KMS-11 (cell line): Measurements from ENCODE around the gene GYG2.
"Not testable (repeated sequence)": the region's sequence is repeated elsewhere in the genome, so short reads cannot be mapped to it uniquely, and the experiment has no call there.

ENCODE experiments used
- H2AFZ ChIP-seq: fragments of 200-600 bp; sonication (generic); 2 replicates; pipeline ENCODE4 v1.6.1; 2016; ENCODE audit warnings: antibody characterized with exemption, mixed run types, low read depth
- H3K27ac ChIP-seq: fragments of 200-600 bp; sonication (generic); 2 replicates; pipeline ENCODE4 v1.6.1; 2016; ENCODE audit warnings: mild to moderate bottlenecking, mixed run types
- H3K27me3 ChIP-seq: fragments of 200-600 bp; sonication (generic); 2 replicates; pipeline ENCODE4 v1.6.1; 2017; ENCODE audit warnings: mild to moderate bottlenecking, low read depth, mixed run types, moderate library complexity; ENCODE audit not compliant: insufficient read depth
- H3K36me3 ChIP-seq: fragments of 200-600 bp; sonication (generic); 2 replicates; pipeline ENCODE4 v1.6.1; 2017; ENCODE audit warnings: mild to moderate bottlenecking, mixed run types; ENCODE audit not compliant: insufficient read depth
- H3K4me1 ChIP-seq: fragments of 200-600 bp; sonication (generic); 2 replicates; pipeline ENCODE4 v1.6.1; 2016; ENCODE audit warnings: mild to moderate bottlenecking, low read depth, mixed run types; ENCODE audit not compliant: poor library complexity, severe bottlenecking
- H3K4me2 ChIP-seq: fragments of 200-600 bp; sonication (generic); 2 replicates; pipeline ENCODE4 v1.7.0; 2016; ENCODE audit warnings: mild to moderate bottlenecking, mixed run types
- H3K4me3 ChIP-seq: fragments of 200-600 bp; sonication (generic); IDR thresholded peaks from 2 replicates; pipeline ENCODE4 v1.6.1; 2017; ENCODE audit warnings: low read depth, low read length, mixed read lengths; ENCODE audit not compliant: insufficient read depth
- H3K79me2 ChIP-seq: fragments of 200-600 bp; sonication (generic); 2 replicates; pipeline ENCODE4 v1.6.1; 2016; ENCODE audit warnings: low read depth, mixed run types; ENCODE audit not compliant: insufficient read depth
- H3K9ac ChIP-seq: fragments of 200-600 bp; sonication (generic); 2 replicates; pipeline ENCODE4 v1.6.1; 2016; ENCODE audit warnings: mild to moderate bottlenecking, mixed run types
- H4K20me1 ChIP-seq: fragments of 200-600 bp; sonication (generic); 2 replicates; pipeline ENCODE4 v1.6.1; 2016; ENCODE audit warnings: mild to moderate bottlenecking, mixed run types; ENCODE audit not compliant: insufficient read depth
- TF ChIP-seq, protein P1 (sequence below): fragments of 200-600 bp; sonication (generic); conservative IDR thresholded peaks from 2 replicates; pipeline ENCODE4 v1.6.1; 2017; ENCODE audit warnings: low read depth, mild to moderate bottlenecking, antibody characterized with exemption, low read length, moderate library complexity, mixed read lengths

GYG2 gene

DNA sequence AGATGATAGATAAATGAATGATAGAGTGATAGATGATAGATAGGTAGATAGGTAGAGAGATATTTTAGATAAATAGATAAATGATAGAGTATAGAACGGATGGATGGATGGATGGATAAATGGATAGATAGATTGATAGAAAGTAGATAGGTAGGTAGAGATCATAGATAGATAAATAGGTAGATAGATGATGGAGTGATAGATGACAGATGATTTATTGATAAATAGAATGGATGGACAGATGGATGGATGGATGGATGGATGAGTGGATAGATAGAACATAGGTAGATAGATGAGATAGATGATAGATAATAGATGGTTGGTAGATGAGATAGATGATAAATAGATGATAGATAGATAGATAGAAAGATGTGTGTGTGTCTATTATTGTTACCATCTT is 50.9 kb downstream of the GYG2 start:
- Histone ChIP-seq H3K79me2 (no peaks in the 10 kb centered on the region), H3K27me3 (no peaks in the 10 kb centered on the region), H3K36me3 (no peaks in the 10 kb centered on the region), H2AFZ (no peak overlapping the region), H3K4me1 (no peaks in the 10 kb centered on the region), H3K4me2 (no peak overlapping the region), H3K4me3 (no peak overlapping the region), H4K20me1 (no peaks in the 10 kb centered on the region), H3K9ac (no peak overlapping the region), H3K27ac (no peak overlapping the region)
- TF ChIP-seq, protein P1, sequence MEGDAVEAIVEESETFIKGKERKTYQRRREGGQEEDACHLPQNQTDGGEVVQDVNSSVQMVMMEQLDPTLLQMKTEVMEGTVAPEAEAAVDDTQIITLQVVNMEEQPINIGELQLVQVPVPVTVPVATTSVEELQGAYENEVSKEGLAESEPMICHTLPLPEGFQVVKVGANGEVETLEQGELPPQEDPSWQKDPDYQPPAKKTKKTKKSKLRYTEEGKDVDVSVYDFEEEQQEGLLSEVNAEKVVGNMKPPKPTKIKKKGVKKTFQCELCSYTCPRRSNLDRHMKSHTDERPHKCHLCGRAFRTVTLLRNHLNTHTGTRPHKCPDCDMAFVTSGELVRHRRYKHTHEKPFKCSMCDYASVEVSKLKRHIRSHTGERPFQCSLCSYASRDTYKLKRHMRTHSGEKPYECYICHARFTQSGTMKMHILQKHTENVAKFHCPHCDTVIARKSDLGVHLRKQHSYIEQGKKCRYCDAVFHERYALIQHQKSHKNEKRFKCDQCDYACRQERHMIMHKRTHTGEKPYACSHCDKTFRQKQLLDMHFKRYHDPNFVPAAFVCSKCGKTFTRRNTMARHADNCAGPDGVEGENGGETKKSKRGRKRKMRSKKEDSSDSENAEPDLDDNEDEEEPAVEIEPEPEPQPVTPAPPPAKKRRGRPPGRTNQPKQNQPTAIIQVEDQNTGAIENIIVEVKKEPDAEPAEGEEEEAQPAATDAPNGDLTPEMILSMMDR, result no peak

DNA sequence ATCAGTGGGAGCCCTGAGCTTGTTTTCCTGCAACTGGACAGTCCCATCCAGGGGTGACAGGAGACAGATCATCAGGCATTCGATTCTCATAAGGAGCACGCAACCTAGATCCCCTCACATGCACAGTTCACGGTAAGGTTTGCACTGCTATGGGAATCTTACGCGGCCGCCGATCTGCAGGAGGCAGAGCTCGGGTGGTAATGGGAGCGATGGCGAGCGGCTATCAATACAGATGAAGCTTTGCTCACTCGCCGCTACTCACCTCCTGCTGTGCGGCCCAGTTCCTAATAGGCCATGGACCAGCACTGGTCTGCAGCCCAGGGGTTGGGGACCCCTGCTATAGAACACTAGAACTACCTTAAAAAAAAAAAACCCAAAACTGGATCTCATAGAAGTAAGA is 55.0 kb downstream of the GYG2 start:
- H3K4me2 ChIP-seq, result no peak overlapping the region
- H3K4me3 ChIP-seq, result no peak overlapping the region
- H2AFZ ChIP-seq, result no peak overlapping the region
- H3K27me3 ChIP-seq, result no peaks in the 10 kb centered on the region
- TF ChIP-seq, protein P1, result no peak
- no peaks in the 10 kb centered on the region for H3K79me2 ChIP-seq
- no peak overlapping the region for H3K27ac ChIP-seq
- H3K4me1 ChIP-seq, result no peaks in the 10 kb centered on the region
- no peak overlapping the region for H3K9ac ChIP-seq
- no peaks in the 10 kb centered on the region for H3K36me3 ChIP-seq
- H4K20me1 ChIP-seq, result no peaks in the 10 kb centered on the region

DNA sequence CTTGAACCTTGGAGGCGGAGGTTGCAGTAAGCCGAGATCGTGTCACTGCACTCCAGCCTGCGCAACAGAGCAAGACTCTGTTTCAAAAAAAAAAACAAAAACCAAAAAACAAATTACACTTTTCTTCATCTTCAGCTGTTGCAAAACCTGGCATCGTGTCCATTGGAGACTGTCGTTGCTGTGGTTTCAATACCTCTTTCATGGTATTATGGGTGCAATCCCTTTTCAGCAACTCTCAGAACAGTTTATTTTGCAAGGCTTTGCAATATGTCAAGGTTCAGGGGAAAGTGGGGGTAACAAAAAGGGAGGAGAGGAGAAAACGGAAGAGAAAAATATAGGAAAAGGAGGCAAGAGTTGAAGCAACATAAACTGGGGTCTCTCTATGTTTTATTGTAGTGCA is 59.6 kb downstream of the GYG2 start:
- Histone ChIP-seq H3K27ac (no peak overlapping the region), H3K4me1 (no peaks in the 10 kb centered on the region), H3K4me3 (no peak overlapping the region), H3K9ac (no peak overlapping the region), H3K4me2 (no peak overlapping the region), H3K27me3 (no peaks in the 10 kb centered on the region), H3K79me2 (no peaks in the 10 kb centered on the region), H3K36me3 (no peaks in the 10 kb centered on the region), H2AFZ (no peak overlapping the region), H4K20me1 (no peaks in the 10 kb centered on the region)
- TF ChIP-seq, protein P1, result no peak

DNA sequence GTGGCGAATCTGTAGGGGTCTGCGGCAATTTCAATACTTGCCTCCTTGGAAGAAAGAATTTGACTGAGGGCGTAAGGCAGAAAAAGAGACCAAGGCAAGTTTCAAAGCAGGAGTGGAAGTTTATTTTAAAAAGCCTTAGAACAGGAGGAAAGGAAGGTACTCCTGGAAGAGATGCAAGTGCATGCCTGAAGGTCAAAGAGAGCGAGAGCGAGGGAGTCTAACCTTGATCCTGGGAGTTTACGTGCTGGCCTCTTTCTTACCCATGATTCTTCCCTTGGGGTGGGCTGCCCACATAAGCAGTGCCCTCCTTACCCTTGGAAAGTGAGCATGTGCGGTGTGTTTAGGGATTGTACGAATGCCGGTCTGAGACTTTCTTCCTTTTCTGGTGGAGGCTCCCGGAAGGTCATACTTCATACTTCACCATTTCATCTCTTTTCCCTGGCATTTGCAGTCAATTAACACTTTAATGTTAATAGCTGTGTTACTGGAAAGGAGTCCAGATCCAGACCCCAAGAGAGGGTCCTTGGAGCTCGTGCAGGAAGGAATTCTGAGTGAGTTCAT is 60.4 kb downstream of the GYG2 start:
- TF ChIP-seq, protein P1, result no peak
- Histone ChIP-seq H2AFZ (no peak overlapping the region), H3K4me1 (no peaks in the 10 kb centered on the region), H3K36me3 (no peaks in the 10 kb centered on the region), H3K4me2 (no peak overlapping the region), H3K27ac (no peak overlapping the region), H3K79me2 (no peaks in the 10 kb centered on the region), H3K9ac (no peak overlapping the region), H3K27me3 (no peaks in the 10 kb centered on the region), H3K4me3 (no peak overlapping the region), H4K20me1 (no peaks in the 10 kb centered on the region)

DNA sequence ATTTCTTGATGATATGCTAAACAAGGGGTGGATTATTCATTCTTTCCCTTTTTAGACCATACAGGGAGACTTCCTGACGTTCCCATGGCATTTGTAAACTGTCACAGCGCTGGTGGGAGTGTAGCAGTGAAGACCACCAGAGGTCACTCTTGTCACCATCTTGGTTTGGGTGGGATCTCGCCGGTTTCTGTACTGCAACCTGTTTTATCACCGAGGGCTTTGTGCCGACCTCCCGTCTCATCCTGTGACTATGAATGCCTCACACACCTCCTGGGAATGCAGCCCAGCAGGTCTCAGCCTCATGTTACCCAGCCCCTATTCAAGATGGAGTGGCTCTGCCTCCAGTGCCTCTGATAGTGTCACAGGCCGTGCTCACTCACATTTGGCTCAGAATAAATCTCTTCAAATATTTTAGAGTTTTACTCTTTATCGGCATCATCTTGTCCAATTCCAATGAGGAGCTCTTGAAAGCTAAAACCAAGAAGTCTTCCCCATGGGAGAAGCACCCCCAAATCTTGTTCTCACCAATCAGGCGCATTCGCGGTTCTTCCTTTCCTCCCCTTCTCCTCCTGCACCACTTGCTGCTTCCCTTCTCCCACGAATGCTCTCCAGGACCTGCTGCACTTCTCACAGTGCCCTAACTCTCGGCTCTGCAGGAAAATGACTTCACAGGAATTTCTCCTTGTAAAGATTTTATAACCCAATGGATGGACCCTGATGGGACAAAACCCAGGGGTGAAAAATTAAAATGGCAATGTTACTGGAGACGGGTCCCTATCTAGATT is 61.2 kb downstream of the GYG2 start:
- not testable (repeated sequence) for H3K4me3 ChIP-seq, H3K27ac ChIP-seq, H3K9ac ChIP-seq, H3K27me3 ChIP-seq, H3K36me3 ChIP-seq, H4K20me1 ChIP-seq, H2AFZ ChIP-seq, H3K4me2 ChIP-seq, H3K4me1 ChIP-seq, H3K79me2 ChIP-seq

DNA sequence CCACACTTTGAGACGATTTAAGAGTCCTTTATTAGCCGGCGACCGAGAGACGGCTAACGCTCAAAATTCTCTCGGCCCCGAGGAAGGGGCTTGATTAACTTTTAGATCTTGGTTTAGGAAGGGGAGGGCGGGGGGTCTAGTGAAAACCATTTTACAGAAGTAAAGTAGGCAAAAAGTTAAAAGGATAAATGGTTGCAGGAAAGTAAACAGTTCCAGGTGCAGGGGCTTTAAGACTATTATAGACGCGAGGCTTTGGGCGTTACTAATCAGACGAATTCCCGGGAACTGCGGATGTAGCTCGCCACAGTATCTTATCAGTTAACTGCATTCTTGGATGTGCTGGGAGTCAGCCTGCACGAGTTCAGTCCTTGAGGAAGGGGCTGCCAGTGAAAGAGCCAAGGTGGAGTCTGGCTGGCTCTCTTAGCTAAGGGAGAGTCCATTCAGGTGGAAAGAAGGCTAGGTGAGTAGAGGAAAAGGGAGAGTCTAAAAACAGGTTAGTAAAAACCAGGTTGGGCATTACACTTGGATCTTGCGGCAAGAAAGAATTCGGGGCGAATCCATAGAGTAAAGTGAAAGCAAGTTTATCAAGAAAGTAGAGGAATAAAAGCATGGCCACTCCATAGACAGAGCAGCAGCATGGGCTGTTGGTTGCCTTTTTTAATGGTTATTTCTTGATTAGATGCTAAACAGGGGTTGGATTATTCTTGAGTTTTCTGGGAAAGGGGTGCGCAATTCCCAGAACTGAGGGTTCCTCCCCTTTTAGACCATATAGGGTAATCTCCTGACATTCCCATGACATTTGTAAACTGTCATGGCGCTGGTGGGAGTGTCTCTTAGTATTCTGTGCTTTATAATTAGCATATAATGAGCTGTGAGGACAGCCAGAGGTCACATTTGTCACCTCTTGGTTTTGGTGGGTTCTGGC is 62.1 kb downstream of the GYG2 start:
- not testable (repeated sequence) for H3K4me1 ChIP-seq, H3K36me3 ChIP-seq, H3K27me3 ChIP-seq, H3K4me3 ChIP-seq, H4K20me1 ChIP-seq, H3K27ac ChIP-seq, H2AFZ ChIP-seq, H3K4me2 ChIP-seq, H3K79me2 ChIP-seq, H3K9ac ChIP-seq
